Fibroblast of villous mesenchyme (primary cell): ENCODE results near the gene TIGD3. TPM values are rescaled to one million over a fixed set of nuclear protein-coding genes. Genes with fewer than 3 reads are reported as not detected.
A peak's percentile ranks its signal among the peaks of the same experiment; 100 is the strongest.

Source experiments
- DNase-seq: peaks from one replicate; pipeline ENCODE4 v3.0.0-alpha.2; 2010; ENCODE audit warnings: low read depth
- H3K4me3 ChIP-seq: 2 replicates; pipeline ENCODE4 v1.5.1; 2011; ENCODE audit warnings: low read depth, mild to moderate bottlenecking, low read length
- total RNA-seq: library from RNA; depleted of rRNA; stranded (reverse); fragments of >200 nt; gene quantifications from 2 replicates; pipeline ENCODE4 v1.2.3, GENCODE V29; 2012
- TF ChIP-seq, protein P1 (sequence below): IDR thresholded peaks from 2 replicates; pipeline ENCODE4 v1.5.1; 2012; ENCODE audit warnings: low read depth, mild to moderate bottlenecking, low read length; ENCODE audit not compliant: insufficient read depth

Gene TIGD3
- total RNA-seq, 1 donor, result not detected

DNA sequence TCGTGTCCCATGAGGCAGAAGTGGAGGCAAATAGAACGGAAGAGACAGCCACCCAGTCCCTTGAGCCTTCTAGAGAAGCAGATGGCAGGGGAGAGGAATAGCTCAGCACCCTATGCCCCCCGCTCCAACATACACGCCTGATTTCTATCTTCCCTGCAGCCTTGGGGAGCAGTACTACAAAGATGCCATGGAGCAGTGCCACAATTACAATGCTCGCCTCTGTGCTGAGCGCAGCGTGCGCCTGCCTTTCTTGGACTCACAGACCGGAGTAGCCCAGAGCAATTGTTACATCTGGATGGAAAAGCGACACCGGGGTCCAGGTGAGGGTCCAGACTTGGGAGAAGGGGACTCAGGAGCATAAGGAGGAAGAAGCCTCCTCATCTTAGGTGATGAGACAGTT lies 14.3 kb upstream of the TIGD3 start:
- H3K4me3 ChIP-seq, result no peak overlapping the region
- TF ChIP-seq, protein P1, sequence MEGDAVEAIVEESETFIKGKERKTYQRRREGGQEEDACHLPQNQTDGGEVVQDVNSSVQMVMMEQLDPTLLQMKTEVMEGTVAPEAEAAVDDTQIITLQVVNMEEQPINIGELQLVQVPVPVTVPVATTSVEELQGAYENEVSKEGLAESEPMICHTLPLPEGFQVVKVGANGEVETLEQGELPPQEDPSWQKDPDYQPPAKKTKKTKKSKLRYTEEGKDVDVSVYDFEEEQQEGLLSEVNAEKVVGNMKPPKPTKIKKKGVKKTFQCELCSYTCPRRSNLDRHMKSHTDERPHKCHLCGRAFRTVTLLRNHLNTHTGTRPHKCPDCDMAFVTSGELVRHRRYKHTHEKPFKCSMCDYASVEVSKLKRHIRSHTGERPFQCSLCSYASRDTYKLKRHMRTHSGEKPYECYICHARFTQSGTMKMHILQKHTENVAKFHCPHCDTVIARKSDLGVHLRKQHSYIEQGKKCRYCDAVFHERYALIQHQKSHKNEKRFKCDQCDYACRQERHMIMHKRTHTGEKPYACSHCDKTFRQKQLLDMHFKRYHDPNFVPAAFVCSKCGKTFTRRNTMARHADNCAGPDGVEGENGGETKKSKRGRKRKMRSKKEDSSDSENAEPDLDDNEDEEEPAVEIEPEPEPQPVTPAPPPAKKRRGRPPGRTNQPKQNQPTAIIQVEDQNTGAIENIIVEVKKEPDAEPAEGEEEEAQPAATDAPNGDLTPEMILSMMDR, result no peak
- no peak for DNase-seq

DNA sequence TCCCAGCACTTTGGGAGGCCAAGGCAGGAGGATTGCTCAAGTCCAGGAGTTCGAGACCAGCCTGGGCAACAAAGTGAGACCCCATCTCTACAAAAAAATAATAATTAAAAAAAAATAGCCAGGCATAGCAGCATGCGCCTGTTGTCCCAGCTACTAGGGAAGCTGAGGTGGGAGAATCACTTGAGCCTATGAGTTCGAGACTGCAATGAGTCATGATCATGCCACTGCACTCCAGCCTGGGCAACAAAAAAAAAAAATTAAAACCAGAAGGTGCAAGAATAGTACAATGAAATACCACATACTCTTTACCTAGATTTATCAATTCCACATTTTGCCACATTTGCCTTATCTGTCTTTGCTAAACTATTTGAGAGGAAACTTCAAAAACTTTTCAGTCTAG lies 12.7 kb upstream of the TIGD3 start:
- H3K4me3 ChIP-seq, result no peak overlapping the region
- TF ChIP-seq, protein P1, result no peak
- DNase-seq, result no peak

DNA sequence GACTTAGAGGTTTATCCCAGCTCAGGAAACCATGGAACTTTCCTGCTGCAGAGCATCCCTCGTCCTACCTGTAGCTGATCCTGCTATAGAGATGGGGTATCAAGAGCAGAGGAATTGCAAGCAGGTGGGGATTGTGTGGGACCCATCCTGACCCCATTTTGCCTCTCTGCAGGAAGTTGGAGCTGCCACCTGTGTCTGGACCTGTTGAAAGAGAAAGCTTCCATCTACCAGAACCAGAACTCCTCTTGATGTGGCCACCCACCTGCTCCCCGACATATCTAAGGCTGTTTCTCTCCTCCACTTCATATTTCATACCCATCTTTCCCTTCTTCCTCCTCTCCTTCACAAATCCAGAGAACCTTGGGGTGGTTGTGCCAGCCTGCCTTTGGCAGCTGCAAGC lies 3.0 kb upstream of the TIGD3 start:
- no peak overlapping the region for H3K4me3 ChIP-seq
- TF ChIP-seq, protein P1, result no peak
- no peak for DNase-seq

DNA sequence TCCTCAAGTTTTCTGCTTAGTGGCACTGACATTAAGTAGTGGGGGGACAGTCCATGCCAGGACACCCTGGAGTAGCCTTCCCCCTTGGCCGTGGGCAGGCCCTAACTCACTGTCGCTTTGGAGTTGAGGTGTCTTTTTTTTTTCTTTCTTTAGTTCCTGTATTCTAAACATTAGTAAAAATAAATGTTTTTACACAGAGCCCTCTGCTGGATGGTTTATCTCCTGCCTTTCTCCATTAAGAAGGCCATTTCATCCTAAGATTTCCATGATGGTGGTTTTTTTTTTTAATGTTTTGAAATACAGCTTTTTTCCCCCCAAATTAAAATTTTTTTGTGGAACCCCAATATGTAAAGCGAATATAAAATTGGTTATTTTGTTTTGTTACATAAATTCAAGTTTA lies 1.8 kb upstream of the TIGD3 start:
- DNase-seq, result peak; percentile 27
- TF ChIP-seq, protein P1, result peak; percentile 39
- H3K4me3 ChIP-seq, result no peak overlapping the region

DNA sequence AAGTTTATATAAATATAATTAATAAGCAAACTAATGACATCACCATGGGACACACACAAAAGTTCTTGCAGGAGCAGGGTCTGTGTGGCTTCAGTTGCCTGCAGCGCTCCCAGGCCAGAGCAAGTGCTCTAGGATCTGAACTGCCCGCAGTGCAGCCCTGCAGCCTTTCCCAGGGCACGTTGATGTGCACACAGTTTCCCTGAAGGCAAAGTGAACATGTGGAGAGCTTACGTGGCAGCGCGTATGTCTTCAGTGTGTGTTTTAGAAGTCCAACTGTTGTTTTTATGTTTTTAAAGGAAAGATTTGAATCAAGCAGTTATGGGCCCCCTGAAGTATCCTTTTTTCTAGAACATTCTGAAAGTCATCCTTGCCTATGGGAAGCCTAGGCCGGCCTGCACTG lies 1.2 kb upstream of the TIGD3 start:
- DNase-seq, result no peak
- TF ChIP-seq, protein P1, result no peak
- no peak overlapping the region for H3K4me3 ChIP-seq

DNA sequence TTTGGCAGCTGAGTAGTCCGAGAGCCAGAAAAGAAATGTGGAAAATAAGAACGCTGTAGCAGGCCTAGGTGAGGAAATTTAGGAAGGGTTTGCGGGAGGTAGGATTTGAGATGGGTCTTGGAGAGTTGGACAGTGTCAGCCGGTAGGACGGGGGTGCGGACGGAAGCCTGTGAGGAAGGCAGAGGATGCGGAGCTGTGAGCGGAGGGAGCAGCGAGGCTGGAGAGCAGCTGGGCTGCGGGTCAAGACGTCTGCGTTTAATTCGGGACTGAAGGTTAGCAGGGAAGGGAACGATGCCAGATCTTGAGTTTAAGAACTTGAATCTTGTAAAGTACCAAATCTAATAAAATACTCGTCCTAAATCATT lies 669 bp upstream of the TIGD3 start:
- DNase-seq, result no peak
- TF ChIP-seq, protein P1, result no peak
- peak overlapping the region; percentile 58 for H3K4me3 ChIP-seq

DNA sequence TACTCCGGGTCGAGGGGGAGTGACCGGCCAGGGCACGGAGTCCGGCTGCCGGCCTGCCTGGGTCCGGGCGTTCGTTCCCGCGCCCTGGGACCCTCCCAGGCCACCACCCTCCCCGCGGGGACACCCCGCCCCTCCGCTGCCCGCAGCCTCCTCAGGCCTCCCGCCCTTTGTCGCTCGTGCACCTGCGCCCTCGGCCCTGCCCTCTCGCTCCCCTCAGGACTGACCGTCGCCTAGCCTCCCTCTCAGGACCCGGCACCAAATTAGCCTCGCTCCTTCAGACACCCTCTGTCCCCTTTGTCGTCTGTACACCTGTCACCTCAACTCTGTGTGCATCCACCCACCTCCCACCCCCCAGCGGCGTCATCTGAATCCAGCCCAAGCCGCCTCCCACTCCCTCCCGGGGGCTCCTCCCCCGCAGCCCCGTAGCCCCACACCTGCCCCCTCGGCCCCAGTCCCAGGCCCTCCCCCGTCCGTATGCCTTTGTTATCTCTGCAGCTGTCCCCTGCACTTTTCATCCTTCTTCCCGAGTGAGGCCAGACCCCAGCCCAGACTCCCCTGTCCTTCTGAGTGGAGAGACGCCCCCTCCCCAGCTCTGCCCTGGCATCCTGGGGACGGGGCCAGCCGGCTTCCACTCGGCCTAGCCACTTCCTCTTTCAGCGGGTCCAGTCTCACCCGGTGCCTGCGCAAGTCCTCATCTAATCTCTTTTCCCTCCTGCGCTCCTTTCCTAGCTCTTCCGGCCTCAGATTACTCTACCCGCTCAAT lies 643 bp downstream of the TIGD3 start:
- DNase-seq, result no peak
- H3K4me3 ChIP-seq, result peak overlapping the region; percentile 56
- TF ChIP-seq, protein P1, result no peak
